MCF 10A (cell line): ENCODE data around the gene UBAC2. TPM values are rescaled to one million over a fixed set of nuclear protein-coding genes. Genes with fewer than 3 reads are reported as not detected.

Experiments used
- BruUV-seq: library from RNA; stranded (reverse); fragments of 400-500 nt; replicated peaks from 2 replicates; lab custom pipeline; 2021; lab: Mats Ljungman, UMichigan
- CTCF ChIA-PET: fragments of 300-600 bp; sonication (Branson Sonifier 250); formaldehyde crosslinking; extraction: SDS; loops from one replicate; lab custom pipeline; 2021; ENCODE audit warnings: antibody characterized with exemption, inconsistent platforms; lab: Yijun Ruan, JAX
- POLR2A ChIA-PET: fragments of 300-600, 350-650 bp; sonication (Branson Sonifier 250); formaldehyde crosslinking; extraction: SDS; loops from one replicate; lab custom pipeline; 2020; ENCODE audit warnings: antibody characterized with exemption, inconsistent platforms; lab: Yijun Ruan, JAX
- DNase-seq: peaks from one replicate; pipeline ENCODE4 v3.0.0-alpha.2; 2018; ENCODE audit not compliant: unreplicated experiment
- H3K27ac Mint-ChIP-seq: one replicate; pipeline ENCODE4 v1.8.0; 2022; ENCODE audit warnings: mild to moderate bottlenecking, low read depth, mixed read lengths; ENCODE audit not compliant: unreplicated experiment
- H3K27me3 Mint-ChIP-seq: one replicate; pipeline ENCODE4 v1.8.0; 2022; ENCODE audit warnings: mixed read lengths; ENCODE audit not compliant: insufficient read depth, unreplicated experiment
- H3K36me3 Mint-ChIP-seq: one replicate; pipeline ENCODE4 v1.8.0; 2022; ENCODE audit warnings: mild to moderate bottlenecking, moderate library complexity, mixed read lengths; ENCODE audit not compliant: insufficient read depth, unreplicated experiment
- H3K4me1 Mint-ChIP-seq: one replicate; pipeline ENCODE4 v1.8.0; 2022; ENCODE audit warnings: mixed read lengths; ENCODE audit not compliant: insufficient read depth, unreplicated experiment
- H3K4me3 Mint-ChIP-seq: one replicate; pipeline ENCODE4 v1.8.0; 2022; ENCODE audit warnings: mild to moderate bottlenecking, moderate library complexity, mixed read lengths; ENCODE audit not compliant: unreplicated experiment
- H3K9me3 Mint-ChIP-seq: one replicate; pipeline ENCODE4 v1.8.0; 2022; ENCODE audit warnings: mixed read lengths; ENCODE audit not compliant: unreplicated experiment
- intact Hi-C: fragments of 100-400 bp; cut with micrococcal nuclease; formaldehyde crosslinking; loops from 2 replicates; pipeline ENCODE4 v1.14.1; 2022
- total RNA-seq: library from RNA; stranded (reverse); gene quantifications from 2 replicates; pipeline ENCODE4 v1.2.3, GENCODE V29; 2022
- TF ChIP-seq, protein P1 (sequence below): fragments of 200-600 bp; IDR thresholded peaks from one replicate; pipeline ENCODE4 v1.8.0; 2022; ENCODE audit warnings: antibody characterized with exemption, mild to moderate bottlenecking; ENCODE audit not compliant: unreplicated experiment

The UBAC2 gene
- total RNA-seq, 1 experiment from 2014 or later, result 74.7 TPM

DNA sequence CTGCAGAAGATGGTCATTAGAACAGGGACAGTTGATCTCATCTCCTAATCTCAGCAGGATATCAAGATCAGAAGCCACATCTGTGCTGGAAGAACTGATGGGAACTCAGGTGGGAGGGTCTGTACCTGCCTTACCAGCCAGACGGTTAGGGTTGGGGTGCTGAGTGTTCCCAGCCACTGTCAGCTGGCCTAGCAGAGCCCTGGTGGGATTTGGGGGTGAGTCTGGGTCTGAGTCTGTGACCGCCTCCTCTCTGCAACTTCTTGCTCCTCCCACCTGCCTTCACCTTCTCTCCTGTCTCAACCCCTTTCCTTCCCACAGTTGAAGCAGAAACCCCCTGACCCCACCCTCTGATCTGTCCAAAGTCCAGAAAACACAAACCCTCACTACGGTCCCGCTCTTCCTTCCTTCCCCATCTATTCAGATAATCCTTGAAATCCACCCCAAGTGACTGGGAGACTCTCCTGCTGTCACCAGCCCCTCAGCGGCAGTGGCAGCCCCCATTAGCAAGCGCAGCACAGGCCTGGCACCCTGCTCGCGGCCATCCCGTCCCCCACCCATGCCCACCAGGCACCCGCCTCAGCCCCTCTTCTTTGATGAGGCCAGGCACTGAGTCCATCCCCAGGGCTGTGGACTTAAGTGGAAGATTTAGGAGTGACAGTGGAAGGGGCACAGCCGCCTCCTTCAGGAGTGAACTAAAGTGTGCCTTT lies 198.4 kb downstream of the UBAC2 start:
- BruUV-seq, result no TSS peak
- peaks cover 6% of the 10 kb centered on the region for H3K4me1 Mint-ChIP-seq
- CTCF ChIA-PET, result no interaction called here
- H3K27me3 Mint-ChIP-seq, result peaks cover 14% of the 10 kb centered on the region
- intact Hi-C loops, result no loop called here
- no peak overlapping the region for H3K27ac Mint-ChIP-seq
- no peak overlapping the region for H3K4me3 Mint-ChIP-seq
- DNase-seq, result no peak
- H3K36me3 Mint-ChIP-seq, result no peaks in the 10 kb centered on the region
- no peaks in the 10 kb centered on the region for H3K9me3 Mint-ChIP-seq
- TF ChIP-seq, protein P1, sequence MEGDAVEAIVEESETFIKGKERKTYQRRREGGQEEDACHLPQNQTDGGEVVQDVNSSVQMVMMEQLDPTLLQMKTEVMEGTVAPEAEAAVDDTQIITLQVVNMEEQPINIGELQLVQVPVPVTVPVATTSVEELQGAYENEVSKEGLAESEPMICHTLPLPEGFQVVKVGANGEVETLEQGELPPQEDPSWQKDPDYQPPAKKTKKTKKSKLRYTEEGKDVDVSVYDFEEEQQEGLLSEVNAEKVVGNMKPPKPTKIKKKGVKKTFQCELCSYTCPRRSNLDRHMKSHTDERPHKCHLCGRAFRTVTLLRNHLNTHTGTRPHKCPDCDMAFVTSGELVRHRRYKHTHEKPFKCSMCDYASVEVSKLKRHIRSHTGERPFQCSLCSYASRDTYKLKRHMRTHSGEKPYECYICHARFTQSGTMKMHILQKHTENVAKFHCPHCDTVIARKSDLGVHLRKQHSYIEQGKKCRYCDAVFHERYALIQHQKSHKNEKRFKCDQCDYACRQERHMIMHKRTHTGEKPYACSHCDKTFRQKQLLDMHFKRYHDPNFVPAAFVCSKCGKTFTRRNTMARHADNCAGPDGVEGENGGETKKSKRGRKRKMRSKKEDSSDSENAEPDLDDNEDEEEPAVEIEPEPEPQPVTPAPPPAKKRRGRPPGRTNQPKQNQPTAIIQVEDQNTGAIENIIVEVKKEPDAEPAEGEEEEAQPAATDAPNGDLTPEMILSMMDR, result no peak
- POLR2A ChIA-PET, result no interaction called here

DNA sequence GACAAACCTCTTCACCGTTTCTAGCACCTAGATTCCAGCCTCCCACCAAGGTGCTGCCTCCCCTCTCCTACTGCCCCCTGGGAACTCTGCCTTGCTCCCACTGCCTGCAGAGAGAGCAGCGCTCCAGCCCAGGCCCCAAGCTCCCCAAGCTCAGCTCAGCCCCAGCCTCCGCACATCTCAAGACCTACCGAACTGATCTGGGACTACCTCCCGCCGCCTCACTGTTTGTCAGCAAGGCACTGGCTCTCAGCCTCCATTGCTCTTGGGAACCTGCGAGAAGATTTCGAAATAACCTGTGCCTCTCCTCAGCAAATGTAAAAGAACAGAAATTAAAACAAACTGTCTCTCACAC lies 198.9 kb downstream of the UBAC2 start:
- TF ChIP-seq, protein P1, result no peak
- H3K9me3 Mint-ChIP-seq, result no peaks in the 10 kb centered on the region
- H3K4me1 Mint-ChIP-seq, result peaks cover 6% of the 10 kb centered on the region
- ChIA-PET CTCF (no interaction called here), POLR2A (no interaction called here)
- peaks cover 14% of the 10 kb centered on the region for H3K27me3 Mint-ChIP-seq
- intact Hi-C loops, result no loop called here
- no peak overlapping the region for H3K4me3 Mint-ChIP-seq
- no peak for DNase-seq
- H3K27ac Mint-ChIP-seq, result no peak overlapping the region
- no TSS peak for BruUV-seq
- H3K36me3 Mint-ChIP-seq, result no peaks in the 10 kb centered on the region

DNA sequence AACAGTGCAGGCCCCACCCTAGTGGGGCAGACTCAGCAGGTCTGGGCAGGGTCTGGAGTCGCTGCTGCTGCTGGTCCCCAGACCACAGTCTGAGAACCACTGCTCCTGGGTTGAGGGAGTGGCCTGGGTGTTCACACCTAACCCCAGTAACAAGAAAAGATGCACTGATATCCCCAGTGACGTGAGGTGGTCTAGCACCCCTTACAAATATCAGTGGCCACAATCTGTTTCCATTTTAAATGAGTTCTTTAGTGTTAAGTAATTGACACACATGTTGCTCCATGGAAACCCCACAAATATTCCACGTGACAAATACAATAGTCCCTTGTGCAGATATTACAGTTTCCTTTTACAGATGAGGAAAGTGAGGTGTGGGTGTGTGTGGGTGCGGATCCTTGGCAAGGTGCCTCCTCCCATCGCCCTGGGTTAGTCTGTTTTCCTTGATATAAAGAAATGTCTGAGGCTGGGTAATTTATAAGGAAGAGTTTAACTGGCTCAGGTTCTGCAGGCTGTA lies 202.9 kb downstream of the UBAC2 start:
- TF ChIP-seq, protein P1, result no peak
- Mint-ChIP-seq H3K36me3 (no peaks in the 10 kb centered on the region), H3K27me3 (peaks cover 14% of the 10 kb centered on the region), H3K4me3 (no peak overlapping the region), H3K4me1 (peaks cover 6% of the 10 kb centered on the region), H3K27ac (no peak overlapping the region), H3K9me3 (no peaks in the 10 kb centered on the region)
- DNase-seq, result no peak
- BruUV-seq, result no TSS peak
- POLR2A ChIA-PET, result no interaction called here
- CTCF ChIA-PET, result no interaction called here
- intact Hi-C loops, result no loop called here

DNA sequence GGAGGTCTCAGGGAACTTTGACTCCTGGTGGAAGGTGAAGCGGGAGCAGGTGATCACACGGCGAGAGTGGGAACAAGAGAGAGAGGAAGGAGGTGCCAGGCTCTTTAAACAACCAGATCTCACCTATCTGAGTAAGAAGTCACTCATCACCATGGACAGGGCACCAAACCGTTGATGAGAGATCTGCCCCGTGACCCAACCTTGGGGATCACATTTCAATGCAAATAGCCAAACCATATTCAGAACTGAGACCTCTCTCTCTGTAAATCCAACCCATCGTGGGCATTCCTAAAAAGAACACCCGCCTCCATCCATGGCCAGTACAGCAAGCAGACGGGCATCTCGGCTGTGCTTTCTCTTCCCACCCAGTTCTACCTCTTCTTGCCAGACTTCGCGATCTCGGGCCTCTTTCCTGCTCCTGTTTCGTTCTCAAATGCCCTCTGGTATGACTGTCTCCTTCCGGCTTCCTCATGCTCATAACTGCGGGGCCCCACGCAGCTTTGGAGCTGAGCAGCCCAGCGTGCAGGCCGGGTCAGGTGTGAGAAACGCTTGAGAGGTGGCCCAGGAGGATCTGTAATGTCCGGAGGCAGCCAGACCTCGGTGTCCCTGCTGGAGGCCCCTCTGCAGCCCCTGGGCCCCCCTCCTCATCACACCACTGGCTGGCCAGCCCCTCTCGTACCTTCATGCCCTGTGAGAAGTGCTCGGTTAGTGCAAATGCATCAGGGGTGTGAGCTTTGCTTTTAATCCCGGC lies 203.5 kb downstream of the UBAC2 start:
- Mint-ChIP-seq H3K9me3 (no peaks in the 10 kb centered on the region), H3K36me3 (no peaks in the 10 kb centered on the region), H3K4me3 (no peak overlapping the region), H3K27me3 (peaks cover 14% of the 10 kb centered on the region), H3K27ac (no peak overlapping the region), H3K4me1 (peaks cover 6% of the 10 kb centered on the region)
- DNase-seq, result peak; percentile 32
- no TSS peak for BruUV-seq
- ChIA-PET POLR2A (interaction anchor here (0.7 kb wide), 2 partner anchors 23 to 1957 kb away, joined by 3 read pairs; no protein-coding TSS in a partner anchor), CTCF (interaction anchor here (1.0 kb wide), 1 partner anchor 169 kb away, joined by 3 read pairs; no protein-coding TSS in a partner anchor)
- TF ChIP-seq, protein P1, result no peak
- intact Hi-C loops, result no loop called here
